Glutamatergic neuron (in vitro differentiated cells): Measurements from ENCODE around the gene PBX2. TPM values are rescaled to one million over a fixed set of nuclear protein-coding genes. Genes with fewer than 3 reads are reported as not detected.
"Not testable (repeated sequence)": the region's sequence is repeated elsewhere in the genome, so short reads cannot be mapped to it uniquely, and the experiment has no call there.

ENCODE experiments used
- DNase-seq: peaks from one replicate; pipeline ENCODE4 v3.0.0; 2022
- H3K27ac Mint-ChIP-seq: one replicate; pipeline ENCODE4 v1.8.0; 2020; ENCODE audit warnings: mild to moderate bottlenecking, mixed read lengths, inconsistent platforms; ENCODE audit not compliant: unreplicated experiment
- H3K27me3 Mint-ChIP-seq: one replicate; pipeline ENCODE4 v1.8.0; 2020; ENCODE audit warnings: mild to moderate bottlenecking, moderate library complexity, mixed read lengths, inconsistent platforms; ENCODE audit not compliant: unreplicated experiment
- H3K36me3 Mint-ChIP-seq: one replicate; pipeline ENCODE4 v1.8.0; 2020; ENCODE audit warnings: mild to moderate bottlenecking, mixed read lengths, inconsistent platforms; ENCODE audit not compliant: unreplicated experiment
- H3K4me1 Mint-ChIP-seq: one replicate; pipeline ENCODE4 v1.8.0; 2020; ENCODE audit warnings: mild to moderate bottlenecking, low read depth, mixed read lengths, inconsistent platforms; ENCODE audit not compliant: unreplicated experiment
- H3K4me3 Mint-ChIP-seq: one replicate; pipeline ENCODE4 v1.8.0; 2020; ENCODE audit warnings: mild to moderate bottlenecking, mixed read lengths, inconsistent platforms; ENCODE audit not compliant: unreplicated experiment
- H3K9me3 Mint-ChIP-seq: one replicate; pipeline ENCODE4 v1.8.0; 2020; ENCODE audit warnings: mild to moderate bottlenecking, moderate library complexity, mixed read lengths, inconsistent platforms; ENCODE audit not compliant: unreplicated experiment
- total RNA-seq: library from RNA; stranded (reverse); fragmentation: NEBNext Ultra II Directional; extraction: Animal tissue kit (Norgen Biotek cat#: 25700); gene quantifications from one replicate; pipeline ENCODE4 v1.2.1, GENCODE V29; 2021; ENCODE audit not compliant: unreplicated experiment
- TF ChIP-seq, protein P1 (sequence below): fragments of 200-600 bp; sonication (generic); IDR thresholded peaks from one replicate; pipeline ENCODE4 v1.5.0; 2021; ENCODE audit not compliant: partially characterized antibody, unreplicated experiment

PBX2 gene
- total RNA-seq, 1 donor from 2014 or later = 105 TPM

DNA sequence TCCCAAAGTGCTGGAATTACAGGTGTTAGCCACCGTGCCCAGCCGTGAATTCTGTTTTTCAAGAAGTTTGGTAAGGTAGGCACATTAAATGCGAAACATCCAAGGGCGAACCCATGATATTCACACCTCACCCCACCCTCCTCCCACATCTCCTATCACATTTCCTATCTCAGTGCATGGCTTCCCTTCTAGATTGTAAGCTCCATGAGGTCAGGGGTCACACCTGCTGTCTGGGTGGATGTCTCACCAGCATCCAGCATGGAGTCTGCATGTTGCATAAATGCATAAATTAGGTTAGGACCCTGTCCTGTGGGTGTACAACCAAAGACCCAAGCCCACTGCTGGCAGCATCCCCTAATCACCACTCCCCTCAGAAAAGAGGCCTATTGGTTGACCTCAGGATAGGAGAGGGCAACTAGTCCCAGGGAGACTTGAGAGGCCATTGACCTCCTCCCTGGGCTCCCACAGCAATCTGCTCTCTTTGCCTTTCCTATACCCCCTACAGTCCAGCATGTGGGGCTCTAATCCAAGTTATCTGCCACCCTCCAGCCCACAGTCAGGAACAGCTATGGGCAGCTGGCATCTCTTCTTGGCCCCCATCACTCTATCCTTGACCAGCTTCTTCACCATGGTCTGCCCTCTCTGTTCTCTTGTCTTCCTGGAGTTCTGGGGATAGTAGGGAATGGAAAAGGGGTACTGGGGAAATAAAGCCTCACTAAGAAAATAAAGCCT, 42.4 kb downstream of the PBX2 start:
- H3K27ac Mint-ChIP-seq = no peak overlapping the region
- no peaks in the 10 kb centered on the region for H3K36me3 Mint-ChIP-seq
- H3K9me3 Mint-ChIP-seq = peaks cover 11% of the 10 kb centered on the region
- TF ChIP-seq, protein P1, sequence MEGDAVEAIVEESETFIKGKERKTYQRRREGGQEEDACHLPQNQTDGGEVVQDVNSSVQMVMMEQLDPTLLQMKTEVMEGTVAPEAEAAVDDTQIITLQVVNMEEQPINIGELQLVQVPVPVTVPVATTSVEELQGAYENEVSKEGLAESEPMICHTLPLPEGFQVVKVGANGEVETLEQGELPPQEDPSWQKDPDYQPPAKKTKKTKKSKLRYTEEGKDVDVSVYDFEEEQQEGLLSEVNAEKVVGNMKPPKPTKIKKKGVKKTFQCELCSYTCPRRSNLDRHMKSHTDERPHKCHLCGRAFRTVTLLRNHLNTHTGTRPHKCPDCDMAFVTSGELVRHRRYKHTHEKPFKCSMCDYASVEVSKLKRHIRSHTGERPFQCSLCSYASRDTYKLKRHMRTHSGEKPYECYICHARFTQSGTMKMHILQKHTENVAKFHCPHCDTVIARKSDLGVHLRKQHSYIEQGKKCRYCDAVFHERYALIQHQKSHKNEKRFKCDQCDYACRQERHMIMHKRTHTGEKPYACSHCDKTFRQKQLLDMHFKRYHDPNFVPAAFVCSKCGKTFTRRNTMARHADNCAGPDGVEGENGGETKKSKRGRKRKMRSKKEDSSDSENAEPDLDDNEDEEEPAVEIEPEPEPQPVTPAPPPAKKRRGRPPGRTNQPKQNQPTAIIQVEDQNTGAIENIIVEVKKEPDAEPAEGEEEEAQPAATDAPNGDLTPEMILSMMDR = no peak
- DNase-seq = no peak
- no peak overlapping the region for H3K4me3 Mint-ChIP-seq
- H3K4me1 Mint-ChIP-seq = peaks cover 20% of the 10 kb centered on the region
- H3K27me3 Mint-ChIP-seq = peaks cover 24% of the 10 kb centered on the region

DNA sequence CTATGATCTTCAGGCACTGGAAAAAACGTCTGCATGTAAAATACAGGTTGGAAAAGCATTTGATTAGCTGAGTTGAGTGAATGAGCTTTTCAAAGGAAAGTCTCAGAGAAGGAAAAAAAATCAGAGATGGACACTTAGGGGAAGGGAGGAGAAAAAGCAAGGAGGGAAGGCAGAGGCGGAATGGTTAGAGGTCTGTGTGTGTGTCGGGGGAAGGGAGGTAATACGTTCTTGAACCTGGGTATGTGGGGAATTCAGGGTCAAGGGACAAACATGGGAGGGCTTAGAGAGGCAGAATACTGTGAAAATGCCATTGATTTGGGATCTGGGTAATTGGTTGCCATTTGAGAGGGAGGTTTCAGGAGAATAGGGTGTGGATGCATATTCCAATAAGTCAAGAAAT, 43.3 kb downstream of the PBX2 start:
- H3K4me1 Mint-ChIP-seq = peaks cover 14% of the 10 kb centered on the region
- no peak for DNase-seq
- TF ChIP-seq, protein P1 = no peak

DNA sequence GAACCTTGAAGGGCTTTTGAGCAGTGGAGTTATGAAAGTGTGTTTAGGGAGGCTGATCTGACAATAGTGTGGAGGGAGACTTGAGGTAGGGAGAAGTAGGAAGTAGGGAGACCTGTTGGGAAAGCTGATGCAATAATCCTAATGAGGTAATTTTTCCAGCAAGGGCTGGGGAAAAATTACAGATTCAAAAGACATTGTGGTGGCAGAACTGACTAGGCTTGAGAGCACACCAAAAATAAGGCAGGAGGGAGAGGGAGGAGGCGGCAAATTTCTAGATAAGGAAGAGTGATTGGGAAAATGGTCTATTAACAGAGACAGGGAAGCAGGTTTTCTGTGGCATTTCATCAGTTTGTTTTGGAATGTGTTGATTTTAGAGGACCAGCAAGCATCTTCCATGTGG, 43.7 kb downstream of the PBX2 start:
- peaks cover 14% of the 10 kb centered on the region for H3K4me1 Mint-ChIP-seq
- TF ChIP-seq, protein P1 = no peak
- H3K36me3 Mint-ChIP-seq = no peaks in the 10 kb centered on the region
- DNase-seq = no peak
- H3K4me3 Mint-ChIP-seq = peak overlapping the region; percentile 17
- peak overlapping the region; percentile 19 for H3K27ac Mint-ChIP-seq
- H3K27me3 Mint-ChIP-seq = peaks cover 29% of the 10 kb centered on the region
- peaks cover 9% of the 10 kb centered on the region for H3K9me3 Mint-ChIP-seq

More for the DNA sequence above, 43.3 kb downstream of the PBX2 start:
- Mint-ChIP-seq H3K9me3 (peaks cover 11% of the 10 kb centered on the region), H3K27ac (no peak overlapping the region), H3K27me3 (peaks cover 27% of the 10 kb centered on the region), H3K4me3 (no peak overlapping the region), H3K36me3 (no peaks in the 10 kb centered on the region)

DNA sequence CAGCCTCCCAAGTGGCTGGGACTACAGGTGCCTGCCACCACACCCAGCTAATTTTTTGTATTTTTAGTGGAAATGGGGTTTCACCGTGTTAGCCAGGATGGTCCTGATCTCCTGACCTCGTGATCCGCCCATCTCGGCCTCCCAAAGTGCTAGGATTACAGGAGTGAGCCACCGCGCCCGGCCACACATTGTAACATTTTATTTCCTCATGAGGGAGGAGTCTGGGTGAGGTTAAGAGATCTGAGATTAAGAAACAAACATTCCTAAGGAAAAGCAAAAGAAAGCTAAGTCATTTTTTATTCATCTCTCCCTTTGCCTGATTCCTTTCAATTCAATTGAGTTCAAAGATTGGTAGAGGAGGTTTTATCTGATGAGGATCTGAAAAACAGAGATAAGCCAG, 45.8 kb downstream of the PBX2 start:
- H3K9me3 Mint-ChIP-seq, H3K4me1 Mint-ChIP-seq, H3K4me3 Mint-ChIP-seq, H3K36me3 Mint-ChIP-seq, H3K27ac Mint-ChIP-seq, DNase-seq: not testable (repeated sequence)
- peaks cover 22% of the 10 kb centered on the region for H3K27me3 Mint-ChIP-seq

DNA sequence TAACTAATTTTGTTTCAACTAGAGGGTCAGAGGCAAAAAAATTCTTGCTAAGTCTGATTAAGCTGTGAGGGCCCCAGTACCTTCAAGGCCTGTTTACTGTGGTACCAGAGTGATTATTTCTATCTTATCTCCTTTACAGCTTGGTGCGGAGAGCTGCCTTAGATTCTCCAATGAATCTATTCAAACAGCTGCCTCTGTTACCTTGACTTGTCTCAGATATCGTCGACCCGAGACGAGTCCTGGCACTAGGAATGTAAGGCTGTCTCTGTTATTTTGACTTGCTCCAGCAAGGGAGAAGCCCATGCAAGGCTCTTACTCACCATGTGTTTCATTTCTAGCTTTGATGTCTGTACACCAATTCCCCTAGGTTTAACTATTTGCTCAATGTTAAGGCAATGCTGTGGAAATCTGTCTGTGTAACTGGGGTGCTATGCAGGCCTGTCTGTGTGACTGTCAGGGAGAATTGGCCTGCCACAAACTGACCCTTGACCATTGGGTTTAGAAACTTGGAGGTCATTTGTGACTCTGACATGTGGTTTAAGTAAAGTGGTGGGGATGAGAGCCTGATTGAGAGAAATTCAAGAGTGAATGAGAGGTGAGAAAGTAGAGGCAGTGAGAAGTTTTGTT, 49.5 kb downstream of the PBX2 start:
- TF ChIP-seq, protein P1 = no peak
- no peak for DNase-seq
- Mint-ChIP-seq H3K27me3 (peaks cover 14% of the 10 kb centered on the region), H3K36me3 (no peaks in the 10 kb centered on the region), H3K9me3 (no peaks in the 10 kb centered on the region), H3K27ac (no peak overlapping the region), H3K4me3 (no peak overlapping the region), H3K4me1 (no peaks in the 10 kb centered on the region)
